A549 (cell line): ENCODE results near the gene L3MBTL4.

Experiments
- CEBPB ChIP-seq, 2 experiments: fragments of >200 bp in 1 of 2; sonication (Bioruptor Twin) in 1 of 2; formaldehyde crosslinking in 1 of 2; IDR thresholded peaks; 2 replicates each; pipeline ENCODE4 v1.6.1; 2012 to 2016
- CTCF ChIP-seq: fragments of >200 bp; sonication (Bioruptor Twin); formaldehyde crosslinking; IDR thresholded peaks from 3 replicates; pipeline ENCODE4 v1.5.1; 2016
- E2F6 ChIP-seq: IDR thresholded peaks from 2 replicates; pipeline ENCODE4 v1.6.1; 2012; ENCODE audit warnings: low read depth, borderline replicate concordance
- JUNB ChIP-seq: fragments of >200 bp; sonication (Bioruptor Twin); formaldehyde crosslinking; IDR thresholded peaks from 2 replicates; pipeline ENCODE4 v1.6.1; 2016
- PBX3 ChIP-seq: IDR thresholded peaks from 2 replicates; pipeline ENCODE4 v1.6.1; 2012
- POLR2A ChIP-seq: IDR thresholded peaks from 2 replicates; pipeline ENCODE4 v1.6.1; 2012; ENCODE audit warnings: mild to moderate bottlenecking, low read length
- RAD21 ChIP-seq, 2 experiments: fragments of >200 bp in 1 of 2; sonication (Bioruptor Twin) in 1 of 2; formaldehyde crosslinking in 1 of 2; IDR thresholded peaks in 1 of 2; conservative IDR thresholded peaks in 1 of 2; 2 replicates in 1 of 2; 3 replicates in 1 of 2; pipeline ENCODE4 v1.6.1; 2012 to 2018; ENCODE audit warnings: inconsistent platforms in 1 of 2
- REST ChIP-seq: fragments of 200-600 bp; sonication (generic); IDR thresholded peaks from 2 replicates; pipeline ENCODE4 v1.6.1; 2016; ENCODE audit warnings: antibody characterized with exemption, mild to moderate bottlenecking, moderate library complexity

- no peak for TF ChIP-seq PBX3
- TF ChIP-seq CEBPB (IDR thresholded peaks at IDR 0.05): no peak
- TF ChIP-seq CTCF: no peak
- no peak for TF ChIP-seq RAD21 (conservative IDR thresholded peaks at IDR 0.05 in 1 of 2, IDR thresholded peaks at IDR 0.05 in 1 of 2)
- TF ChIP-seq REST: no peak
- no peak for TF ChIP-seq JUNB
- TF ChIP-seq POLR2A: no peak
- no peak for TF ChIP-seq E2F6
Measured at GRCh38 chr18:6411382-6411781, 3.3 kb downstream of the L3MBTL4 start.
